Heart left ventricle (tissue), 16 donors: ENCODE data around the gene KCND3. TPM values are rescaled to one million over a fixed set of nuclear protein-coding genes. Genes with fewer than 3 reads are reported as not detected.

ENCODE experiments used
- ATAC-seq, 4 donors: fragments of 200-7000 bp; cut with Tn5 transposase; one replicate each; pipeline ENCODE4 v1.9.1; 2020 to 2022; ENCODE audit warnings: moderate library complexity in 4 of 4, mild to moderate bottlenecking in 3 of 4, moderate number of reproducible peaks in 1 of 4
- DNase-seq, 5 donors: peaks; one replicate each; pipeline ENCODE4 v3.0.0-alpha.2; 2020
- H3K27ac ChIP-seq, 12 donors: fragments of 200-600 bp; sonication (generic) in 4 of 12; one replicate each; pipeline versions ENCODE4 v1.5.0 to v1.8.0; 2016 to 2022; ENCODE audit warnings: mild to moderate bottlenecking in 2 of 12
- H3K27me3 ChIP-seq, 9 donors: fragments of 200-600 bp; sonication (generic) in 2 of 9; one replicate each; pipeline versions ENCODE4 v1.5.1 to v1.8.0; 2016 to 2022; ENCODE audit warnings: mild to moderate bottlenecking in 3 of 9
- H3K36me3 ChIP-seq, 9 donors: fragments of 200-600 bp; sonication (generic) in 2 of 9; one replicate each; pipeline versions ENCODE4 v1.5.0 to v1.8.0; 2018 to 2022; ENCODE audit warnings: mild to moderate bottlenecking in 2 of 9
- H3K4me1 ChIP-seq, 12 donors: fragments of 200-600 bp; sonication (generic) in 4 of 12; one replicate each; pipeline versions ENCODE4 v1.5.0 to v1.8.0; 2016 to 2022; ENCODE audit warnings: mild to moderate bottlenecking in 3 of 12
- H3K4me3 ChIP-seq, 12 donors: fragments of 200-600 bp; sonication (generic) in 4 of 12; one replicate each; pipeline versions ENCODE4 v1.5.0 to v1.8.0; 2017 to 2022; ENCODE audit warnings: mild to moderate bottlenecking in 9 of 12, moderate library complexity in 4 of 12
- H3K9me3 ChIP-seq, 12 donors: fragments of 200-600 bp; sonication (generic) in 4 of 12; one replicate each; pipeline versions ENCODE4 v1.5.0 to v1.8.0; 2016 to 2022; ENCODE audit warnings: mild to moderate bottlenecking in 1 of 12
- CTCF ChIP-seq, 12 donors: fragments of 200-600 bp; sonication (generic) in 4 of 12; IDR thresholded peaks; one replicate each; pipeline versions ENCODE4 v1.5.0 to v1.8.0; 2018 to 2022; ENCODE audit warnings: antibody characterized with exemption in 12 of 12, mild to moderate bottlenecking in 5 of 12
- POLR2A ChIP-seq, 2 donors: fragments of 450-650 bp; IDR thresholded peaks; one replicate each; pipeline ENCODE4 v1.6.1; 2017; ENCODE audit warnings: antibody characterized with exemption in 2 of 2, mild to moderate bottlenecking in 2 of 2, moderate library complexity in 2 of 2
- whole genome bisulfite sequencing, 4 donors: extraction: QIAGEN DNeasy Blood & Tissue Kit in 2 of 4; methylation state at CpG; one replicate each; pipeline versions ENCODE4 v1.1.5 to v1.1.7; 2013 to 2018; 5-methylcytosine and 5-hydroxymethylcytosine counted together
- intact Hi-C, 10 donors: fragments of 100-400 bp; cut with DNase I; formaldehyde crosslinking; loops; one replicate each; pipeline versions ENCODE4 v1.11.1 to v1.14.2; 2022
- polyA plus RNA-seq, 2 donors: library from polyadenylated mRNA; stranded (reverse); fragments of 200-250 nt; gene quantifications; one replicate each; pipeline ENCODE4 v1.2.3, GENCODE V29; 2013
- total RNA-seq, 9 donors: library from RNA; depleted of rRNA in 2 of 9; stranded (reverse); fragments of >200 nt in 2 of 9; fragmentation: NEBNext Ultra II Directional in 3 of 9; extraction: Animal tissue kit (Norgen Biotek cat#: 25700) in 3 of 9; gene quantifications; one replicate each; pipeline versions ENCODE4 v1.1.0 to v1.2.4, GENCODE V29; 2016 to 2023
- donor health status: ischemic (EF 13 %, LVEDD 7.1; RV severe dilation, severe dysfunction).
- donor health status: healthy with polysubstance abuse.
- donor health status: DM: no; HTN: yes; CAD: no.
- donor health status: DM: no; HTN: no; CAD: no.
- donor health status: ischemic (EF 25% LVEDD 6.9; RV normal size, moderate dysfunction).
- donor health status: ischemic (EF 25% LVEDD 5.7; RV mildly dilated, moderate dysfunction).
- donor health status: healthy.
- donor health status: DM: yes; HTN: yes; CAD: no.
- donor health status: ischemic (EF 35%, LVEDD 5.7; RV mildly dilated, moderate dysfunction).
- donor health status: nonischemic (EF 11% LVEDD 7.7; RV severe dilation, severe dysfunction).
- donor health status: DM: yes; HTN: yes; CAD: no.
- donor health status: PGD.
- donor health status: ischemic (EF 29% LVEDD 5.4; RV normal size, mild dysfunction).
- donor health status: nonischemic (EF 23%, LVEDD 6.1; RV moderate dilation, normal function).

Gene KCND3
- total and polyA plus RNA-seq, 11 donors = 7.2 to 23.0 (median 15.3) TPM

- WGBS, 4 donors = 85 to 87% (median 86%) methylated on average over 4 of the region's 4 CpGs
- no peak overlapping the region for H3K27ac ChIP-seq
- intact Hi-C loops = no loop called here
- TF ChIP-seq CTCF (IDR thresholded peaks at IDR 0.05) (no peak), POLR2A (IDR thresholded peaks at IDR 0.05) (no peak)
- peaks cover 0 to 63% (median 16%) of the 10 kb centered on the region in 12 donors for H3K4me1 ChIP-seq
- H3K36me3 ChIP-seq = no peaks in the 10 kb centered on the region
- H3K4me3 ChIP-seq = no peak overlapping the region
- H3K9me3 ChIP-seq = no peaks in the 10 kb centered on the region
- DNase-seq (no peak), ATAC-seq (no peak)
- no peaks in the 10 kb centered on the region for H3K27me3 ChIP-seq
Observed at GRCh38 chr1:111906111-111906510, 83.4 kb downstream of the KCND3 start.

- Histone ChIP-seq H3K27me3 (no peaks in the 10 kb centered on the region), H3K4me1 (peaks cover 0 to 53% (median 16%) of the 10 kb centered on the region in 12 donors), H3K36me3 (no peaks in the 10 kb centered on the region), H3K4me3 (peak overlapping the region in 1 of 12 donors; percentile 9), H3K9me3 (no peaks in the 10 kb centered on the region), H3K27ac (peak overlapping the region in 8 of 12 donors; percentile 36 to 70 (median 57))
- WGBS, 4 donors = 20 to 25% (median 24%) methylated on average over 16 to 20 of the region's 20 CpGs
- TF ChIP-seq CTCF (IDR thresholded peaks at IDR 0.05) (no peak), POLR2A (IDR thresholded peaks at IDR 0.05) (no peak)
- DNase-seq (peak in 4 of 5 donors; percentile 36 to 64 (median 50)), ATAC-seq (peak; percentile 87 to 94 (median 92))
- intact Hi-C loops = loop anchor here in 2 of 10 donors (5.0 kb wide), 1 partner anchor 43 kb away; no protein-coding TSS in a partner anchor
Observed at GRCh38 chr1:111904478-111905218, 84.8 kb downstream of the KCND3 start.

GRCh38 chr1:111903871-111904449 is 85.5 kb downstream of the KCND3 start:
- DNase-seq (no peak), ATAC-seq (peak in 2 of 4 donors; percentile 1 to 4)
- WGBS, 4 donors = 88 to 95% (median 91%) methylated on average over 3 of the region's 3 CpGs
- H3K4me1 ChIP-seq = peaks cover 0 to 46% (median 16%) of the 10 kb centered on the region in 12 donors
- no peaks in the 10 kb centered on the region for H3K36me3 ChIP-seq
- H3K27ac ChIP-seq = peak overlapping the region in 8 of 12 donors; percentile 36 to 70 (median 57)
- H3K4me3 ChIP-seq = no peak overlapping the region
- H3K9me3 ChIP-seq = no peaks in the 10 kb centered on the region
- intact Hi-C loops = loop anchor here in 2 of 10 donors (5.0 kb wide), 1 partner anchor 43 kb away; no protein-coding TSS in a partner anchor
- no peaks in the 10 kb centered on the region for H3K27me3 ChIP-seq
- no peak for TF ChIP-seq POLR2A (IDR thresholded peaks at IDR 0.05)
- no peak for TF ChIP-seq CTCF (IDR thresholded peaks at IDR 0.05)
